Measurements from ENCODE around the gene ZNF117.

Gene ZNF117

DNA sequence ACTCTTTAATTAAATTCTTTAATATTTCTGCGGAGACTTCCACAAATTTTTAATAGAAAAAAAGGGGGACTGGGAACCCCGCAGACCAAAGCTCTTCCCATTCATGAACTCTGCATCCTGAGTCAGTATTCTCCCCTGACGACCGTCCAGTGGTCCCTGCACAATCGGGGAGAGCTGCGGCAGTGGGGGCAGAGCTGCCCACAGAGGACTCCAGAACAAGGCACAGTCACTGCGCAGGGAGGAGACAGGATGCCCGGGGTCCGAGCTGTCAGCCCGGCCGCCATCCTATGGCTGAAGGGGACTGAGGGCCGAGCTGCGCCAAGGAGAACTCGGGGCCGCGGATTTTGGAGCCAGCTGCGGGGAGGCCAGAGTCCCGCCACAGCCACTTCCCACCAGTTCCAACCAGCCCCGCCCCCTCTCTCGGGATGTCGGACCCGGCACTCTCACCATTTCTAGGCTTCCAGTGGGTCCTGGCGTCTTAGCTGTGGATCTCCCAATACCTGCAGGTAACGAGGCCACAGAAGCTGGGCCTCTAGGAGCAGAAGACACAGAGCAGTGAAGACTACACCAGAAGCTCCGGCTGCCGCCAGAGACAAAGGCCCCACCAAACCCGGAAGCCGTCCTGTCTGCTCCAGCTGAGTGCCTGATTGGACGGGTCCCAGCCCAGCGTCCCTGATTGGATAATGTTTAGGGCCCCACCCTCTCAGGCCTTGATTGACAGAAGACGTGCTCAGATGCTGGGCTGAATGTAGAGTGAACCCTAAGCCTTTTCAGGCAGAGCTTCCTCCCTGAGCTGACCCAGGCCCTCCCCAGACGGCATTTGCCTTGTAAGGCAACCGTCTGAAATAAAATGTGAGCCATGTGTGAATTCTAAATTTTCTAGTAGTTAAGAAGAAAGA is 15.5 kb upstream of the ZNF117 start, which contains the start of gene ERV3-1:
ERV3-1 (minus strand) TSS at position 594 of the 899 bp plus-strand sequence. CDS start 13,661 bp downstream, outside the sequence.
- H4K20me1 ChIP-seq (ENCODE audit: control insufficient read depth, insufficient read depth, low read depth, low read length), result no peaks in the 10 kb centered on the region
- peak within 1 kb of the TSS; percentile 71 for H3K4me2 ChIP-seq (ENCODE audit: low read length)
- H3K27ac ChIP-seq (ENCODE audit: low read depth, low read length), result peak within 1 kb of the TSS; percentile 54
- H3K27me3 ChIP-seq (ENCODE audit: control insufficient read depth, low read length), result no peaks in the 10 kb centered on the region
- no peaks in the 10 kb centered on the region for H3K9me2 ChIP-seq (replicated peaks; ENCODE audit: control insufficient read depth, low read length)
- H3K9me3 ChIP-seq (ENCODE audit: control insufficient read depth, insufficient read depth, low read length), result peaks cover 13% of the 10 kb centered on the region; the same call in 1 of the 2 replicates
- H3K4me3 ChIP-seq (ENCODE audit: low read length), result peak within 1 kb of the TSS; percentile 90
- H3F3A ChIP-seq (ENCODE audit: control insufficient read depth, insufficient read depth), result no peaks in the 10 kb centered on the region
- peaks cover 45% of the 10 kb centered on the region for H3K4me1 ChIP-seq (ENCODE audit: control insufficient read depth, low read length)
- TF ChIP-seq, protein P1, sequence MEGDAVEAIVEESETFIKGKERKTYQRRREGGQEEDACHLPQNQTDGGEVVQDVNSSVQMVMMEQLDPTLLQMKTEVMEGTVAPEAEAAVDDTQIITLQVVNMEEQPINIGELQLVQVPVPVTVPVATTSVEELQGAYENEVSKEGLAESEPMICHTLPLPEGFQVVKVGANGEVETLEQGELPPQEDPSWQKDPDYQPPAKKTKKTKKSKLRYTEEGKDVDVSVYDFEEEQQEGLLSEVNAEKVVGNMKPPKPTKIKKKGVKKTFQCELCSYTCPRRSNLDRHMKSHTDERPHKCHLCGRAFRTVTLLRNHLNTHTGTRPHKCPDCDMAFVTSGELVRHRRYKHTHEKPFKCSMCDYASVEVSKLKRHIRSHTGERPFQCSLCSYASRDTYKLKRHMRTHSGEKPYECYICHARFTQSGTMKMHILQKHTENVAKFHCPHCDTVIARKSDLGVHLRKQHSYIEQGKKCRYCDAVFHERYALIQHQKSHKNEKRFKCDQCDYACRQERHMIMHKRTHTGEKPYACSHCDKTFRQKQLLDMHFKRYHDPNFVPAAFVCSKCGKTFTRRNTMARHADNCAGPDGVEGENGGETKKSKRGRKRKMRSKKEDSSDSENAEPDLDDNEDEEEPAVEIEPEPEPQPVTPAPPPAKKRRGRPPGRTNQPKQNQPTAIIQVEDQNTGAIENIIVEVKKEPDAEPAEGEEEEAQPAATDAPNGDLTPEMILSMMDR (IDR thresholded peaks at IDR 0.05; ENCODE audit: low read depth, low read length, poor library complexity, severe bottlenecking), result no peak
- TF ChIP-seq EZH2phosphoT487 (IDR thresholded peaks at IDR 0.05; ENCODE audit: borderline replicate concordance, low read length), result no peak
- H3K79me2 ChIP-seq (ENCODE audit: control insufficient read depth, low read length), result peaks cover 51% of the 10 kb centered on the region
- peaks cover 42% of the 10 kb centered on the region for H3K36me3 ChIP-seq (ENCODE audit: control insufficient read depth, low read length)

DNA sequence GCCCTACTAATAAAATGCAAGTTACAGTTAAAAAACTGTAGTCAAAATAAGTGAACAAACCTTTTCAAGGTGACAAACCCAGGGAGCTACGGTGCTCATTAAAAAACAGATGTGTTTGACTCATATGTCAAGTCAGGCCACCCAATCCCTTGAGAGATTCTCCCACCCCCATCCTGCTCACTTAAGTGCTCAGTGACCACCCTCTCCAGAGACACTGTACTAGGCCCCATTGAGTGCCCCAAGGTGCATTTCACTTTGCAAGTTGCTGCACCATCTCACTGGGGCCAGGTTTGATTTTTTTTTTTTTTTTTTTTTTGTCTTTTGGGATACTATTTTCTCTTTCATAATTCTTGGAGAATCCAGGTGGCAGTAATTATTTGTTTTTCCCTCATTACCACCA is 13.7 kb upstream of the ZNF117 start:
- Histone ChIP-seq H3K4me3 (ENCODE audit: low read length) (peak overlapping the region; percentile 90), H3F3A (ENCODE audit: control insufficient read depth, insufficient read depth) (peaks cover 5% of the 10 kb centered on the region), H3K4me1 (ENCODE audit: control insufficient read depth, low read length) (peaks cover 63% of the 10 kb centered on the region), H3K27ac (ENCODE audit: low read depth, low read length) (no peak overlapping the region), H3K79me2 (ENCODE audit: control insufficient read depth, low read length) (peaks cover 68% of the 10 kb centered on the region), H3K9me3 (ENCODE audit: control insufficient read depth, insufficient read depth, low read length) (peaks cover 16% of the 10 kb centered on the region; the same call in 1 of the 2 replicates), H3K4me2 (ENCODE audit: low read length) (peak overlapping the region; percentile 71), H3K27me3 (ENCODE audit: control insufficient read depth, low read length) (no peaks in the 10 kb centered on the region), H3K9me2 (replicated peaks; ENCODE audit: control insufficient read depth, low read length) (no peaks in the 10 kb centered on the region), H4K20me1 (ENCODE audit: control insufficient read depth, insufficient read depth, low read depth, low read length) (no peaks in the 10 kb centered on the region), H3K36me3 (ENCODE audit: control insufficient read depth, low read length) (peaks cover 58% of the 10 kb centered on the region)
- TF ChIP-seq, protein P1 (IDR thresholded peaks at IDR 0.05; ENCODE audit: low read depth, low read length, poor library complexity, severe bottlenecking), result no peak
- no peak for TF ChIP-seq EZH2phosphoT487 (IDR thresholded peaks at IDR 0.05; ENCODE audit: borderline replicate concordance, low read length)

DNA sequence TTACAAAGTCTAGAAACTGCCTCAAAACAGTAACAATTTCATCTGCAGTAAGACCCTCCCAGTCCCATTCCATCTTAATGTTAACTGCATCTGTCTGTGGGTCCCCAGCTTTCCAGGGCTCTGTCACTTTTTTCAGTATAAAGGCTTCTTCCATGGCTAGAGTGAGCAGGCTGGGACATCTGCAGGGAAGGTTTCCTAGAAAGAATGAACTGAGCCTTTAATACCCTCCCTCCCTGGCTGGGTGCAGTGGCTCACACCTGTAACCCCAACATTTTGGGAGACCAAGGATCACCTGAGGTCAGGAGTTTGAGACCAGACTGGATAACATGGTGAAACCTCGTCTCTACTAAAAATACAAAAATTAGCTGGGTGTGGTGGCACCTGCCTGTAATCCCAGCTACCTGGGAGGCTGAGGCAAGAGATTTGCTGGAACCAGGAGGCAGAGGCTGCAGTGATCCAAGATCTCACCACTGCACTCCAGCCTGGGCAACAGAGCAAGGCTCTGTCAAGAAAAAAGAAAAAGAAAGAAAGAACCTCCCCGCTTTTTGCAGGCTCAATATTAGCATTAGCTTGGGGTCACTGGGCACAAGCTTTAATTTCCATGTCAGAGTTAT is 12.2 kb upstream of the ZNF117 start:
- TF ChIP-seq, protein P1 (IDR thresholded peaks at IDR 0.05; ENCODE audit: low read depth, low read length, poor library complexity, severe bottlenecking), result no peak
- TF ChIP-seq EZH2phosphoT487 (IDR thresholded peaks at IDR 0.05; ENCODE audit: borderline replicate concordance, low read length), result no peak
- Histone ChIP-seq H3K27ac (ENCODE audit: low read depth, low read length) (no peak overlapping the region), H3K27me3 (ENCODE audit: control insufficient read depth, low read length) (no peaks in the 10 kb centered on the region), H4K20me1 (ENCODE audit: control insufficient read depth, insufficient read depth, low read depth, low read length) (no peaks in the 10 kb centered on the region), H3K9me2 (replicated peaks; ENCODE audit: control insufficient read depth, low read length) (no peaks in the 10 kb centered on the region), H3K79me2 (ENCODE audit: control insufficient read depth, low read length) (peaks cover 83% of the 10 kb centered on the region), H3K9me3 (ENCODE audit: control insufficient read depth, insufficient read depth, low read length) (peaks cover 30% of the 10 kb centered on the region), H3K4me2 (ENCODE audit: low read length) (peak overlapping the region; percentile 71; the same call in 1 of the 2 replicates), H3K36me3 (ENCODE audit: control insufficient read depth, low read length) (peaks cover 72% of the 10 kb centered on the region), H3K4me1 (ENCODE audit: control insufficient read depth, low read length) (peaks cover 75% of the 10 kb centered on the region), H3F3A (ENCODE audit: control insufficient read depth, insufficient read depth) (peaks cover 5% of the 10 kb centered on the region), H3K4me3 (ENCODE audit: low read length) (no peak overlapping the region)

Measured in DOHH2 (cell line).